SU-DHL-6 (cell line): ENCODE data around the gene CCDC110.

Source experiments
- EZH2phosphoT487 ChIP-seq: fragments of 200-600 bp; sonication (generic), shearing (Covaris generic); conservative IDR thresholded peaks from 2 replicates; pipeline ENCODE4 v1.6.1; 2018; ENCODE audit warnings: mild to moderate bottlenecking, antibody characterized with exemption, low read length, moderate library complexity, mixed read lengths
- TF ChIP-seq, protein P1 (sequence below): fragments of 200-600 bp; sonication (generic); IDR thresholded peaks from one replicate; pipeline ENCODE4 v1.5.1; 2017; ENCODE audit warnings: antibody characterized with exemption, mild to moderate bottlenecking, low read length, moderate library complexity; ENCODE audit not compliant: insufficient read depth, poor library complexity, severe bottlenecking

DNA sequence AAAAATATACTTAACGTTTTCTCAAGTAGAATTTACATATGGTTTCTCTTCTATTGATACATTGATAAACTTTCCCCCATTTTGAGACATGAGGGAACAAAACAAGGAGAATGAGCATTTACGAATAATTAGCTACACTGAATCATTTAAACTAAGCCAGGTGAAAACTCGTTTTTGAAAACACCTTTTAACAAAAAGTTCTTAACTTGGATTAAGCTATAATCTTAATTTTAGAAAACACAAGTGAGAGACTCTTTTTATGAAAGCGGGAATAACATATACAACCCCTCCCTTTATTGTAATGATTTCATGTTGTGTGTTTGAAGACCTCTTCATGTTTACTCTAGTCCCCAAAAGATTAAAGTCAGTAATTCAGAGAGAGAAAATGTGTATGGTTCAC is 43.7 kb upstream of the CCDC110 start:
- TF ChIP-seq, protein P1, sequence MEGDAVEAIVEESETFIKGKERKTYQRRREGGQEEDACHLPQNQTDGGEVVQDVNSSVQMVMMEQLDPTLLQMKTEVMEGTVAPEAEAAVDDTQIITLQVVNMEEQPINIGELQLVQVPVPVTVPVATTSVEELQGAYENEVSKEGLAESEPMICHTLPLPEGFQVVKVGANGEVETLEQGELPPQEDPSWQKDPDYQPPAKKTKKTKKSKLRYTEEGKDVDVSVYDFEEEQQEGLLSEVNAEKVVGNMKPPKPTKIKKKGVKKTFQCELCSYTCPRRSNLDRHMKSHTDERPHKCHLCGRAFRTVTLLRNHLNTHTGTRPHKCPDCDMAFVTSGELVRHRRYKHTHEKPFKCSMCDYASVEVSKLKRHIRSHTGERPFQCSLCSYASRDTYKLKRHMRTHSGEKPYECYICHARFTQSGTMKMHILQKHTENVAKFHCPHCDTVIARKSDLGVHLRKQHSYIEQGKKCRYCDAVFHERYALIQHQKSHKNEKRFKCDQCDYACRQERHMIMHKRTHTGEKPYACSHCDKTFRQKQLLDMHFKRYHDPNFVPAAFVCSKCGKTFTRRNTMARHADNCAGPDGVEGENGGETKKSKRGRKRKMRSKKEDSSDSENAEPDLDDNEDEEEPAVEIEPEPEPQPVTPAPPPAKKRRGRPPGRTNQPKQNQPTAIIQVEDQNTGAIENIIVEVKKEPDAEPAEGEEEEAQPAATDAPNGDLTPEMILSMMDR, result no peak
- TF ChIP-seq EZH2phosphoT487, result no peak
